HG02870 (cell line): ENCODE results near the gene DENND2D.

Experiments
- ATAC-seq: cut with Tn5 transposase; IDR thresholded peaks from one replicate; pipeline ENCODE4 v1.9.1; 2021; ENCODE audit warnings: mild to moderate bottlenecking, moderate library complexity; ENCODE audit not compliant: unreplicated experiment

The DENND2D gene

DNA sequence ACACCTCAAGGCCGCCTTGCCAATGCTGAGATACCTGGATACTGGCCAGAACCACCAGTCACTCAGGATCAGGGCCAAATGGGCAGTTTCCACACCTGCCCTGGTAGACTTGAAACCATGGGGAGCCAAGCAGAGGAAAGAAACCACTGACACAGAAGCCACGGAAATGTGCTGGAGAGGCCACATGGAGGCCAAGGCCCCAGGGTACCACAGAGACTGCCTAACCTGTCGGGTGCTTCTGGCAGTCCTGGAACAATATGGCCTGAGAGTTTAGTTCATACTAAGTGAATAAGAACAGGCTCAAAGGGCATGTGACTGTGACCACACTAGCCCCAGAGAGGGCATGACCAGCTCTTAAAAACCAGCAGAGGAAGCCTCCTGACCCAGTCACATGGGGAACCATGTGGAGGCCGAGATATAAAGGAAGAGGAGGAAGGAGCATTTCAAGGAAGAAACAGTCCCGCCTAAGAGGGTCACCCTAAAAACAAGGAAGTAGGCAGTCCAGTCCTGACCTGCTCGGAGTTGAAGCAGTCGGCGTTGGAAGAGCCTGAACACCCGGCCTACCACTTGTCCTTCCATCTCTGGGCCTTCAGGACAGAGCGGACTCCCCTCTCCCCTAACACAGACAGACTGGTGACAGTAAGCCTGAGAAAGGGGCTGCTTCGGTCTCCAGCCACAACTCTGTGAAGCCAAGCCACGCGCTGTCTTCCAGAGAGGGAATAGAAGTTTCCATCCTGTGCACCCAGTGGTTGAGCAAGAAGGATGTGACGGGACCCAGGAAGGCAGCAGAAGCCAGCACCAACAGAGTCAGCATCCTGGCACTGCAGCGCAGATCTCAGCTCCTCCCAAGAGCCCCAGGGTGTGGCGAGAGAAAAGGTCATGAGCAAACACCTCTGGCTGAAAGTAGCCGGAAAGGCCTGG, at the start of gene DENND2D:
TSS of gene DENND2D (minus strand) at position 766 of the 921 bp plus-strand sequence. CDS start at position 579, 187 bp downstream.
- ATAC-seq: no peak

- ATAC-seq: no peak
Observed at GRCh38 chr1:111249960-111250359, 49.5 kb upstream of the DENND2D start.

GRCh38 chr1:111247125-111247838, 46.8 kb upstream of the DENND2D start:
- ATAC-seq: no peak

- no peak for ATAC-seq
Observed at GRCh38 chr1:111242805-111243523, 42.5 kb upstream of the DENND2D start.

DNA sequence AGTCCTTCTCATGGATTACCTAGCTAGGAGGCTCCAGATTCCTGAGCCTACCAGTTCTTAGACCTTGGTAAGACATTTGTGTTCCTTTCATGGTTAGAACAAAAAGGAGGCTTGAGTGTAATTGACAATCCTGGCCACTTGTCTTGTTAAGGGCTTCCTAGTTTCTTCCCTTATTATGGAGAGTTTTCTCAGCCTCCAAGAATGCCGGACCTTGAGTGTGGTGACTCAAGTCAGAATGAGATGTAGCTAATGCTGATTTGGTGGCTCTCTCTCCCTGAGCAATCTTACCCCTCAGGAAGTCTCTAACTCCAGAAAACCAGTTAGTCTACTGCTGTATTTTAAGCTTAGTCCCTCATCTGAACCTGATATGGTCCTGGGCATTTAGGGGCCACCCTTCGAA, 41.4 kb upstream of the DENND2D start:
- ATAC-seq: no peak

DNA sequence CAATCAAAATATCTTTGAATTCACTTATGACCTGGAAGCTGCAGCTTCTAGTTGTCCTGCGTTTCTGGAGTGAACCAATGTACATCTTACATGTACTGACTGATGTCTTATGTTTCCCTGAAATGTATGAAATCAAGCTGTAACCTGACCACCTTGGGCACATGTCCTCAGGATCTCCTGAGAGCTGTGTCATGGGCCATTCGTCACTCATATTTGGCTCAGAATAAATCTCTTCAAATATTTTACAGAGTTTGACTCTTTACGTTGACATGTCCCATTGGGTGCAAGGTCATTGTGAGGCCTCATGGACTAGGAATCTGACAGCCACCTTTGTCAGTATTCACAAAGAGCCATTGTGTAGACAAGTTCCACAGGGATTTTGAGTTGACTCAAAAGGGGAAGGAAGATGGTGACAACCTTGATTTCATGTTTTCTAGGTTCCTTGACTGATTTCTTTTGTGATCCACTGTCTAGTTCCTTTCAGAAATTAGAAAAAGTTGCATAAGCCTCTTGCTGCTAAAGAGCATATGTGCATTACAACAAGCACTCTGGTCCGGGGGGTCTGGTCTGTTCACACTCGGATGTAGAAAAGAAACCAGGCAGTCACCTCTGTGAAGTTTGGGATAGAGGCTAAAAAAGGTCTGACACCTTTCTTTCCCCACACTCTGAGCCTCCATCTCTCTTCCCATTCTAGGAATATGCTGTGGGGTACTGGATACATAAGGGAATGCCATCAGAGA, 37.8 kb upstream of the DENND2D start:
- ATAC-seq: no peak

GRCh38 chr1:111236806-111237205, 36.4 kb upstream of the DENND2D start:
- no peak for ATAC-seq

GRCh38 chr1:111236379-111236778, 35.9 kb upstream of the DENND2D start:
- no peak for ATAC-seq

DNA sequence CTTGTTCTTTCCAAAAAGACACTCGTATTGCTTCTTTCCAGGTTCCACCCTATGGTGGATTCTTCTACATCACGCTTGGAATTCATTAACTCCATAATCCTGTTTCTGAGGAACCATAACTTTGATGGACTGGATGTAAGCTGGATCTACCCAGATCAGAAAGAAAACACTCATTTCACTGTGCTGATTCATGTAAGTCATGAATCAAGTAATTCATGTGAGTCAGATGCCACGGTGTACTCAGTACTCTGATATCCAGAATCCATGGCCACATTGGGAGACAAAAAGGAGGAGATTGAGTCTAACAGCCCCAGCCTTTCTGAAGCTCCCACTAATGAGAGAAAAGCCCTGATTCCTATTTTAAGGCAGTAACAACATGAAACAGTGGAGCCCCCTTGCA, 34.4 kb upstream of the DENND2D start:
- ATAC-seq: no peak

DNA sequence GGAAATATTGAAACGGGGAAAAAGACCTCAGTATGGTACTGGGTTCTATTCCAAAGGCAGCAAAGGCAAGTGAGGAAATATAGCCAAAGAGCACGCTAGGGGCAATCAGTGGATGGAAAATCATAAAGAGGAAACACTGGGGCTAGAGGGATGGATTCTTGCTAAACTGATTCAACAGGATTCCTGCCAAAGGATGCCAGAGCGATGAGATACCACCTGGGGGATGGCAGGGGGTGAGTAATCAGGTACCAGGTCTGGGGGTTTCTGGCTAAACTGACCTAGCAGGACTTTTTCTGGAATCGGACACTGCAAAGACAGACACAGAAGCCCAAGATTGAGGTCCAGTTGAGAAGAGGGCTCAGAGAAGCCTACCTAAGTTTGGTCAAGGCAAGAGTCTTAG, 33.8 kb upstream of the DENND2D start:
- no peak for ATAC-seq

- no peak for ATAC-seq
Observed at GRCh38 chr1:111232134-111232533, 31.7 kb upstream of the DENND2D start.

GRCh38 chr1:111228748-111229126, 28.3 kb upstream of the DENND2D start:
- ATAC-seq: no peak

GRCh38 chr1:111227851-111228747, 27.7 kb upstream of the DENND2D start:
- ATAC-seq: no peak

GRCh38 chr1:111227434-111227833, 27.0 kb upstream of the DENND2D start, which contains the start of gene CHI3L2:
TSS of gene CHI3L2 (plus strand) at chr1:111227713. CDS start at chr1:111227730, 17 bp downstream.
- ATAC-seq: no peak

- ATAC-seq: no peak
Observed at GRCh38 chr1:111225717-111226400, 25.4 kb upstream of the DENND2D start.

DNA sequence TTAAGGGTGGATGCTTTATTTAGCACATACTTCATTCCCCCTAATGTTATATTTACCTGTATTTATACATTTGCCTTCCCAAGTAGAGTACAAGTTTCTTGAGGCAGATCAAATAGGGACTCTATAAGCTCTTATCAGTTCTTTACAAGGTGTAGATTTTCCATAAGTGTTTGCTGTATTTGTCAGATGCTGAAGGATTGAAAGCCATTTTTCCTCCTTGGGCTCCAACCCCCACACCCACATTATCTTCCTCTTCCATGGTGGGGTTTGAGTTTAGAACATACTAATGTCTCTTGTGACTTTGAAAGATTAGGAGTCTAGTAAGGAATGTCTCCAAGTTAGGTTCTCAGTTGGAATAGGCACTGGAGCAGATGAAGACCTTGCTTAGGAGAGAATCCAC, 24.6 kb upstream of the DENND2D start:
- ATAC-seq: no peak

GRCh38 chr1:111223126-111223685, 22.8 kb upstream of the DENND2D start:
- no peak for ATAC-seq

DNA sequence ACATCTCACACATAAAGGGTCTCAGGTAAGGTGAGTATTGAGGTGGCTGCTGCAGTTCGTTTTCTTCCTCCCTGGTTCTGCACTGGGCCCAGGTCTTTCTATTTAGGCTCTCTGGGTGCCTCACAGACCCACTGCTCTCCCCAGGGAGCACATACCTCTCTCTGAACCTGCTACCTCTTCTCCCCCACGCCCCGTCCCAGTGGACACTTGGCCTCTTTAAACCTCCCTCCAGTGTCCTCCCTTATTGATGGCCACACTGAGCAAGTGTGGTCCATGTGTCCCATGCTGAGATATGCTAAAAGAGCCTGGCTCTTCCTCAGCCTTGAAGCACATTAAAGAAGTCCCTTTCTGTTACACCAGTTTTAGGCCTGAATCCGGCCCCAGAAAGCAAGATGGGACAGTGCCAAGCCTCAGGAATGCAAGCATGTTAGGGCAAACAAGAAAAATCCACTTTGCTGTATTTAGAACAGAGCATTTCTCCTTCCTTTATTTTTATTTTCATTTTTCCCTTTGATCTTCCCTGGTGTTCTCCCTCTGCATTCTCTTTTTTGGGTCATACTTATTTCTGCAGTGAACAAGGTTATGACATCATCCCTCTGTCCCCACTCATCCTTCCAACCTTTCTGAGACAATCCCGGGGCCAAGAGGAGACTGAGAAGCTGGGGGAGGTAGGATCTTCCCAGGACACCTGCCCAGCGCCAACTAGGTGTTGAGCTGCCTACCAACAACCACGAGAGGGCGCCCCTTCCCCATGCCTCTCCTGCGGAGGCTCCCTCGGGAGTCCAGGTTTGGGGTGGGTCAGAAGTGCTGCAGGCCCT, 22.1 kb upstream of the DENND2D start:
- ATAC-seq: no peak
